GM12878 (cell line): Measurements from ENCODE around the gene AKAP11. TPM values are rescaled to one million over a fixed set of nuclear protein-coding genes. Genes with fewer than 3 reads are reported as not detected.

Experiments used
- ATF7 ChIP-seq: fragments of 450-650 bp; IDR thresholded peaks from 2 replicates; pipeline ENCODE4 v1.6.1; 2016; ENCODE audit warnings: low read depth, mild to moderate bottlenecking
- KAT2A ChIP-seq: conservative IDR thresholded peaks from 2 replicates; pipeline ENCODE4 v1.6.1; 2011; ENCODE audit warnings: low read depth, low read length; ENCODE audit not compliant: control insufficient read depth
- KLF5 ChIP-seq: fragments of 450-650 bp; IDR thresholded peaks from 2 replicates; pipeline ENCODE4 v1.6.1; 2014; ENCODE audit warnings: mild to moderate bottlenecking; ENCODE audit not compliant: partially characterized antibody
- MYC ChIP-seq: IDR thresholded peaks from 2 replicates; pipeline ENCODE4 v1.6.1; 2011; ENCODE audit warnings: mild to moderate bottlenecking, low read length, moderate library complexity, inconsistent platforms; ENCODE audit not compliant: insufficient read depth, insufficient replicate concordance, insufficient read length, severe bottlenecking
- NR2C2 ChIP-seq: IDR thresholded peaks from 2 replicates; pipeline ENCODE4 v1.6.1; 2011; ENCODE audit warnings: borderline replicate concordance, low read depth; ENCODE audit not compliant: control insufficient read depth, insufficient read length
- PML ChIP-seq: IDR thresholded peaks from 2 replicates; pipeline ENCODE4 v1.6.1; 2012; ENCODE audit warnings: low read length, inconsistent platforms
- TBL1XR1 ChIP-seq: IDR thresholded peaks from 2 replicates; pipeline ENCODE4 v1.6.1; 2012; ENCODE audit warnings: low read depth, low read length, improper control_type of control experiment
- ZNF274 ChIP-seq: IDR thresholded peaks from one replicate; pipeline ENCODE4 v1.8.0; 2011; ENCODE audit not compliant: insufficient read length, insufficient read depth
- polyA plus RNA-seq, 11 experiments: library from polyadenylated mRNA; depleted of rRNA in 4 of 11; unstranded in 6 of 11; stranded (reverse) in 5 of 11; fragments of >200 nt; fragmentation: Nextera tagmentation in 4 of 11; fragmentation: Illumina TruSeq in 1 of 11; extraction: Ambion mirVana in 4 of 11; extraction: Trizol in 1 of 11; gene quantifications; 1 replicate in 1 of 11; 2 replicates in 10 of 11; pipeline versions ENCODE4 v1.2.1 to v1.2.3, GENCODE V29; 2011 to 2016; ENCODE audit warnings: inconsistent platforms in 2 of 11, missing spikeins in 2 of 11, low read depth in 1 of 11
- total RNA-seq, 4 experiments: library from RNA; depleted of rRNA in 3 of 4; stranded (reverse); fragments of >200 nt in 3 of 4; fragmentation: Illumina TruSeq in 1 of 4; extraction: Trizol in 1 of 4; gene quantifications; 2 replicates each; pipeline versions ENCODE4 v1.2.1 to v1.2.3, GENCODE V29; 2013 to 2021
- TF ChIP-seq, protein P1 (sequence below): fragments of 450-650 bp; formaldehyde crosslinking; IDR thresholded peaks from 2 replicates; pipeline ENCODE4 v1.4.0; 2022; ENCODE audit warnings: mild to moderate bottlenecking, moderate library complexity
- TF ChIP-seq, protein P2 (sequence below): IDR thresholded peaks from 2 replicates; pipeline ENCODE4 v1.6.1; 2012; ENCODE audit warnings: low read depth, low read length, improper control_type of control experiment
- TF ChIP-seq, protein P3 (sequence below): fragments of 450-650 bp; IDR thresholded peaks from 2 replicates; pipeline ENCODE4 v1.6.1; 2017; ENCODE audit warnings: low read depth, mild to moderate bottlenecking, moderate library complexity
- TF ChIP-seq, protein P4 (sequence below): fragments of 450-650 bp; formaldehyde crosslinking; IDR thresholded peaks from 2 replicates; pipeline ENCODE4 v1.5.0; 2022; ENCODE audit warnings: mild to moderate bottlenecking, missing genetic modification characterization
- TF ChIP-seq, protein P5 (sequence below): IDR thresholded peaks from 2 replicates; pipeline ENCODE4 v1.6.1; 2012; ENCODE audit warnings: mild to moderate bottlenecking, low read depth, low read length

Gene AKAP11
- total and polyA plus RNA-seq, 10 of the 15 experiments (the other 5 are each of a cell fraction or from before 2014, with no cell fraction given), result 4.8 to 36.8 (median 17.9) TPM

DNA sequence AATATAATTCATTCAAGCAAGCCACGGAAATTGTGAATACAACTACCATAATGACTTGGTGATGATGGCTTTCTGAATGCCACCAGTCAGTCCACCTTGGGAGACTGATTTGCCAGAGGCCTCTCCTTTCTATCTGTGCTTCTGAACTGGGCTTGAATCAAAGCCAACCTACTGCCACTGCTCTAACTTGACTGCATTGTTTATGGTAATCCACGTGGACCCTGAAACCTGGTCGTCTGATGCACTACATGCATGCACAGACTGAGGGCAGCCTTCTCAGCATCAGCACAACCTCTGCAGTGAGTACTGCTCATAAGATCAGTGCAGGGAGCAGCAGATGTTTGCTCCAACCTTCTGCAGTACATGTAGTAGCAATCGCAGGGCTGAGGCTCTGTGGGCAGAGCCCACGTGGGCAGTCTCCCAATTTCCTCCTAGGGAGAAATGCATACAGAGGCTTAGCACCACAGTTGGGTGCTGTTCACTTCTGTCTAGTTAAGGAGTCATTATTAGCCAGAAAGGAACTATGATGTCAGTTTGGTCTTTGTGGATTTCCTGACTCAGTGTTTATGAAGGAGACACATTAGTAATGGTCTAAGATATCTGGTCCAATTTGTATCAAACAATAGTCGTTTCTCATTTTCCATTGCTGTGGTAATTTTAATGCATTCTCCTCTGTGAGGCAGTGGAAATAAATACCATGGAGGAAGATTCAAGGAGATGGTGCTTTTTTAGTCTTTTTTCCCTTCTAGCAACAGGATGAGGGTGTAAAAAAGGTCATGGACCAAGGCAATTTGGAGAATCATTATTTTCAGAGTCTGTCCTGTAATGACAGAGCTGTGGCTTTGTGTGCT lies 82.5 kb downstream of the AKAP11 start (continued):
- TF ChIP-seq, protein P1, sequence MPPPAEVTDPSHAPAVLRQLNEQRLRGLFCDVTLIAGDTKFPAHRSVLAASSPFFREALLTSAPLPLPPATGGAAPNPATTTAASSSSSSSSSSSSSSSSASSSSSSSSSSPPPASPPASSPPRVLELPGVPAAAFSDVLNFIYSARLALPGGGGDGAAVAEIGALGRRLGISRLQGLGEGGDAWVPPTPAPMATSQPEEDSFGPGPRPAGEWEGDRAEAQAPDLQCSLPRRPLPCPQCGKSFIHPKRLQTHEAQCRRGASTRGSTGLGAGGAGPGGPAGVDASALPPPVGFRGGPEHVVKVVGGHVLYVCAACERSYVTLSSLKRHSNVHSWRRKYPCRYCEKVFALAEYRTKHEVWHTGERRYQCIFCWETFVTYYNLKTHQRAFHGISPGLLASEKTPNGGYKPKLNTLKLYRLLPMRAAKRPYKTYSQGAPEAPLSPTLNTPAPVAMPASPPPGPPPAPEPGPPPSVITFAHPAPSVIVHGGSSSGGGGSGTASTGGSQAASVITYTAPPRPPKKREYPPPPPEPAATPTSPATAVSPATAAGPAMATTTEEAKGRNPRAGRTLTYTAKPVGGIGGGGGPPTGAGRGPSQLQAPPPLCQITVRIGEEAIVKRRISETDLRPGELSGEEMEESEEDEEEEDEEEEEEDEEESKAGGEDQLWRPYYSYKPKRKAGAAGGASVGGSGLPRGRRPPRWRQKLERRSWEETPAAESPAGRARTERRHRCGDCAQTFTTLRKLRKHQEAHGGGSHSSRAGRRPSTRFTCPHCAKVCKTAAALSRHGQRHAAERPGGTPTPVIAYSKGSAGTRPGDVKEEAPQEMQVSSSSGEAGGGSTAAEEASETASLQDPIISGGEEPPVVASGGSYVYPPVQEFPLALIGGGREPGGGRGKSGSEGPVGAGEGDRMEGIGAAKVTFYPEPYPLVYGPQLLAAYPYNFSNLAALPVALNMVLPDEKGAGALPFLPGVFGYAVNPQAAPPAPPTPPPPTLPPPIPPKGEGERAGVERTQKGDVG (CRISPR knock-in tag), result no peak
- TF ChIP-seq TBL1XR1 (no peak), PML (peak; percentile 74; the same call in 1 of the 2 replicates), KAT2A (no peak), KLF5 (no peak), NR2C2 (no peak), MYC (no peak), ZNF274 (no peak), ATF7 (peak; percentile 55; the same call in 1 of the 2 replicates)
- TF ChIP-seq, protein P2, sequence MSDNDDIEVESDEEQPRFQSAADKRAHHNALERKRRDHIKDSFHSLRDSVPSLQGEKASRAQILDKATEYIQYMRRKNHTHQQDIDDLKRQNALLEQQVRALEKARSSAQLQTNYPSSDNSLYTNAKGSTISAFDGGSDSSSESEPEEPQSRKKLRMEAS, result peak; percentile 38; the same call in 1 of the 2 replicates
- TF ChIP-seq, protein P3, sequence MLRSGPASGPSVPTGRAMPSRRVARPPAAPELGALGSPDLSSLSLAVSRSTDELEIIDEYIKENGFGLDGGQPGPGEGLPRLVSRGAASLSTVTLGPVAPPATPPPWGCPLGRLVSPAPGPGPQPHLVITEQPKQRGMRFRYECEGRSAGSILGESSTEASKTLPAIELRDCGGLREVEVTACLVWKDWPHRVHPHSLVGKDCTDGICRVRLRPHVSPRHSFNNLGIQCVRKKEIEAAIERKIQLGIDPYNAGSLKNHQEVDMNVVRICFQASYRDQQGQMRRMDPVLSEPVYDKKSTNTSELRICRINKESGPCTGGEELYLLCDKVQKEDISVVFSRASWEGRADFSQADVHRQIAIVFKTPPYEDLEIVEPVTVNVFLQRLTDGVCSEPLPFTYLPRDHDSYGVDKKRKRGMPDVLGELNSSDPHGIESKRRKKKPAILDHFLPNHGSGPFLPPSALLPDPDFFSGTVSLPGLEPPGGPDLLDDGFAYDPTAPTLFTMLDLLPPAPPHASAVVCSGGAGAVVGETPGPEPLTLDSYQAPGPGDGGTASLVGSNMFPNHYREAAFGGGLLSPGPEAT, result no peak
- TF ChIP-seq, protein P4, sequence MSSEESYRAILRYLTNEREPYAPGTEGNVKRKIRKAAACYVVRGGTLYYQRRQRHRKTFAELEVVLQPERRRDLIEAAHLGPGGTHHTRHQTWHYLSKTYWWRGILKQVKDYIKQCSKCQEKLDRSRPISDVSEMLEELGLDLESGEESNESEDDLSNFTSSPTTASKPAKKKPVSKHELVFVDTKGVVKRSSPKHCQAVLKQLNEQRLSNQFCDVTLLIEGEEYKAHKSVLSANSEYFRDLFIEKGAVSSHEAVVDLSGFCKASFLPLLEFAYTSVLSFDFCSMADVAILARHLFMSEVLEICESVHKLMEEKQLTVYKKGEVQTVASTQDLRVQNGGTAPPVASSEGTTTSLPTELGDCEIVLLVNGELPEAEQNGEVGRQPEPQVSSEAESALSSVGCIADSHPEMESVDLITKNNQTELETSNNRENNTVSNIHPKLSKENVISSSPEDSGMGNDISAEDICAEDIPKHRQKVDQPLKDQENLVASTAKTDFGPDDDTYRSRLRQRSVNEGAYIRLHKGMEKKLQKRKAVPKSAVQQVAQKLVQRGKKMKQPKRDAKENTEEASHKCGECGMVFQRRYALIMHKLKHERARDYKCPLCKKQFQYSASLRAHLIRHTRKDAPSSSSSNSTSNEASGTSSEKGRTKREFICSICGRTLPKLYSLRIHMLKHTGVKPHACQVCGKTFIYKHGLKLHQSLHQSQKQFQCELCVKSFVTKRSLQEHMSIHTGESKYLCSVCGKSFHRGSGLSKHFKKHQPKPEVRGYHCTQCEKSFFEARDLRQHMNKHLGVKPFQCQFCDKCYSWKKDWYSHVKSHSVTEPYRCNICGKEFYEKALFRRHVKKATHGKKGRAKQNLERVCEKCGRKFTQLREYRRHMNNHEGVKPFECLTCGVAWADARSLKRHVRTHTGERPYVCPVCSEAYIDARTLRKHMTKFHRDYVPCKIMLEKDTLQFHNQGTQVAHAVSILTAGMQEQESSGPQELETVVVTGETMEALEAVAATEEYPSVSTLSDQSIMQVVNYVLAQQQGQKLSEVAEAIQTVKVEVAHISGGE (CRISPR knock-in tag), result no peak
- TF ChIP-seq, protein P5, sequence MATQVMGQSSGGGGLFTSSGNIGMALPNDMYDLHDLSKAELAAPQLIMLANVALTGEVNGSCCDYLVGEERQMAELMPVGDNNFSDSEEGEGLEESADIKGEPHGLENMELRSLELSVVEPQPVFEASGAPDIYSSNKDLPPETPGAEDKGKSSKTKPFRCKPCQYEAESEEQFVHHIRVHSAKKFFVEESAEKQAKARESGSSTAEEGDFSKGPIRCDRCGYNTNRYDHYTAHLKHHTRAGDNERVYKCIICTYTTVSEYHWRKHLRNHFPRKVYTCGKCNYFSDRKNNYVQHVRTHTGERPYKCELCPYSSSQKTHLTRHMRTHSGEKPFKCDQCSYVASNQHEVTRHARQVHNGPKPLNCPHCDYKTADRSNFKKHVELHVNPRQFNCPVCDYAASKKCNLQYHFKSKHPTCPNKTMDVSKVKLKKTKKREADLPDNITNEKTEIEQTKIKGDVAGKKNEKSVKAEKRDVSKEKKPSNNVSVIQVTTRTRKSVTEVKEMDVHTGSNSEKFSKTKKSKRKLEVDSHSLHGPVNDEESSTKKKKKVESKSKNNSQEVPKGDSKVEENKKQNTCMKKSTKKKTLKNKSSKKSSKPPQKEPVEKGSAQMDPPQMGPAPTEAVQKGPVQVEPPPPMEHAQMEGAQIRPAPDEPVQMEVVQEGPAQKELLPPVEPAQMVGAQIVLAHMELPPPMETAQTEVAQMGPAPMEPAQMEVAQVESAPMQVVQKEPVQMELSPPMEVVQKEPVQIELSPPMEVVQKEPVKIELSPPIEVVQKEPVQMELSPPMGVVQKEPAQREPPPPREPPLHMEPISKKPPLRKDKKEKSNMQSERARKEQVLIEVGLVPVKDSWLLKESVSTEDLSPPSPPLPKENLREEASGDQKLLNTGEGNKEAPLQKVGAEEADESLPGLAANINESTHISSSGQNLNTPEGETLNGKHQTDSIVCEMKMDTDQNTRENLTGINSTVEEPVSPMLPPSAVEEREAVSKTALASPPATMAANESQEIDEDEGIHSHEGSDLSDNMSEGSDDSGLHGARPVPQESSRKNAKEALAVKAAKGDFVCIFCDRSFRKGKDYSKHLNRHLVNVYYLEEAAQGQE, result no peak
